K562 (cell line): ENCODE results near the gene ASF1B. TPM values are rescaled to one million over a fixed set of nuclear protein-coding genes. Genes with fewer than 3 reads are reported as not detected.

Experiments used
- BCOR ChIP-seq: fragments of 450-650 bp; IDR thresholded peaks from 2 replicates; pipeline ENCODE4 v1.6.1; 2016
- CCNT2 ChIP-seq: IDR thresholded peaks from 2 replicates; pipeline ENCODE4 v1.6.1; 2011; ENCODE audit warnings: borderline replicate concordance, low read depth, mild to moderate bottlenecking, moderate library complexity, mixed read lengths, low read length; ENCODE audit not compliant: insufficient read length; ENCODE audit errors: extremely low read depth
- CHD4 ChIP-seq: fragments of 200-600 bp; sonication (generic); IDR thresholded peaks from 3 replicates; pipeline ENCODE4 v1.6.1; 2012; ENCODE audit warnings: low read depth, mild to moderate bottlenecking, mixed read lengths, low read length, inconsistent platforms; ENCODE audit not compliant: insufficient read depth, insufficient replicate concordance, poor library complexity, severe bottlenecking
- DACH1 ChIP-seq: fragments of 450-650 bp; IDR thresholded peaks from 2 replicates; pipeline ENCODE4 v1.6.1; 2018; ENCODE audit not compliant: partially characterized antibody
- ETS1 ChIP-seq: conservative IDR thresholded peaks from 2 replicates; pipeline ENCODE4 v1.6.1; 2011; ENCODE audit warnings: low read depth, mild to moderate bottlenecking, low read length; ENCODE audit not compliant: control insufficient read depth
- FOSL1 ChIP-seq: fragments of 200-800 bp; sonication (Bioruptor generic); conservative IDR thresholded peaks from 2 replicates; pipeline ENCODE4 v1.6.1; 2016; ENCODE audit warnings: missing genetic modification characterization, missing compliant biosample characterization
- FOXA1 ChIP-seq: fragments of 450-650 bp; IDR thresholded peaks from 2 replicates; pipeline ENCODE4 v1.6.1; 2016; ENCODE audit warnings: mild to moderate bottlenecking, borderline replicate concordance
- HDAC1 ChIP-seq, 2 experiments: fragments of 450-650 bp; IDR thresholded peaks; 2 replicates each; pipeline ENCODE4 v1.6.1; 2016 to 2017; ENCODE audit warnings: inconsistent platforms in 1 of 2, mild to moderate bottlenecking in 1 of 2, moderate library complexity in 1 of 2
- HMG20A ChIP-seq: fragments of 450-650 bp; formaldehyde crosslinking; conservative IDR thresholded peaks from 2 replicates; pipeline ENCODE4 v1.4.0; 2020; ENCODE audit warnings: mild to moderate bottlenecking, mixed read lengths
- HSF4 ChIP-seq: fragments of 250-450 bp; sonication (Bioruptor Pico); IDR thresholded peaks from 2 replicates; pipeline ENCODE4 v2.1.2; 2022; ENCODE audit warnings: mild to moderate bottlenecking, moderate library complexity, borderline replicate concordance
- KDM2B ChIP-seq: fragments of 250-450 bp; sonication (Bioruptor Pico); IDR thresholded peaks from 2 replicates; pipeline ENCODE4 v1.8.0; 2021; ENCODE audit warnings: mild to moderate bottlenecking, moderate library complexity
- MIER1 ChIP-seq: fragments of 450-650 bp; IDR thresholded peaks from 2 replicates; pipeline ENCODE4 v1.6.1; 2016; ENCODE audit warnings: antibody characterized with exemption, mild to moderate bottlenecking, low read depth
- MTA1 ChIP-seq: fragments of 450-650 bp; IDR thresholded peaks from 2 replicates; pipeline ENCODE4 v1.6.1; 2017; ENCODE audit warnings: borderline replicate concordance
- NR2C2 ChIP-seq, 2 experiments: fragments of 200-800 bp in 1 of 2; sonication (Bioruptor generic) in 1 of 2; sonication (generic) in 1 of 2; formaldehyde crosslinking in 1 of 2; IDR thresholded peaks; 2 replicates each; pipeline versions ENCODE4 v1.6.1 to v1.8.0; 2016 to 2022; ENCODE audit warnings: mild to moderate bottlenecking in 1 of 2, missing compliant biosample characterization in 1 of 2, missing genetic modification characterization in 1 of 2, missing genetic modification reagents in 1 of 2
- POLR2A ChIP-seq: fragments of 450-650 bp; conservative IDR thresholded peaks from 2 replicates; pipeline ENCODE4 v1.6.1; 2016
- TCF7 ChIP-seq: sonication (generic); IDR thresholded peaks from 2 replicates; pipeline ENCODE4 v1.6.1; 2016; ENCODE audit warnings: antibody characterized with exemption, borderline replicate concordance
- U2AF1 ChIP-seq: fragments of 200-400 bp; formaldehyde crosslinking; optimal IDR thresholded peaks from 2 replicates; pipeline ENCODE3; 2017; ENCODE audit warnings: mild to moderate bottlenecking, low read depth, low read length, moderate library complexity
- VEZF1 ChIP-seq: fragments of 200-800 bp; sonication (Bioruptor generic); IDR thresholded peaks from 2 replicates; pipeline ENCODE4 v1.6.1; 2017; ENCODE audit warnings: missing genetic modification characterization, missing compliant biosample characterization
- ZBTB7A ChIP-seq: IDR thresholded peaks from 2 replicates; pipeline ENCODE4 v1.6.1; 2011; ENCODE audit warnings: low read depth, mild to moderate bottlenecking, low read length, moderate library complexity, borderline replicate concordance; ENCODE audit not compliant: control insufficient read depth
- ZNF212 ChIP-seq: fragments of 450-650 bp; formaldehyde crosslinking; IDR thresholded peaks from 2 replicates; pipeline ENCODE4 v1.4.0; 2020; ENCODE audit warnings: mild to moderate bottlenecking
- ZNF395 ChIP-seq: fragments of 200-800 bp; sonication (Bioruptor generic); IDR thresholded peaks from 2 replicates; pipeline ENCODE4 v1.6.1; 2017; ENCODE audit warnings: missing genetic modification characterization, missing compliant biosample characterization
- ZNF780A ChIP-seq: fragments of 250-450 bp; sonication (Bioruptor Pico); IDR thresholded peaks from 2 replicates; pipeline ENCODE4 v1.5.0; 2021; ENCODE audit warnings: mild to moderate bottlenecking
- ZSCAN32 ChIP-seq: fragments of 450-650 bp; formaldehyde crosslinking; IDR thresholded peaks from 2 replicates; pipeline ENCODE4 v1.4.0; 2020; ENCODE audit warnings: mild to moderate bottlenecking, moderate library complexity
- polyA plus RNA-seq, 8 experiments: library from polyadenylated mRNA; depleted of rRNA in 4 of 8; stranded (reverse) in 5 of 8; unstranded in 3 of 8; fragments of >200 nt; fragmentation: Nextera tagmentation in 2 of 8; fragmentation: Illumina TruSeq in 1 of 8; extraction: Ambion mirVana in 2 of 8; extraction: Trizol in 1 of 8; gene quantifications; 2 replicates each; pipeline versions ENCODE4 v1.2.1 to v1.2.3, GENCODE V29; 2011 to 2014; ENCODE audit warnings: inconsistent platforms in 1 of 8, missing spikeins in 1 of 8
- total RNA-seq, 7 experiments: library from RNA; depleted of rRNA in 6 of 7; stranded (reverse); fragments of >200 nt in 6 of 7; fragmentation: Illumina TruSeq in 2 of 7; extraction: Trizol in 2 of 7; gene quantifications; 2 replicates each; pipeline versions ENCODE4 v1.2.1 to v1.2.3, GENCODE V29; 2011 to 2021; ENCODE audit warnings: low replicate concordance in 1 of 7

ASF1B gene
- total and polyA plus RNA-seq, 9 of the 15 experiments (the other 6 are each of a cell fraction or from before 2014, with no cell fraction given): 6.0 to 69.4 (median 53.3) TPM

- TF ChIP-seq HDAC1 (IDR thresholded peaks at IDR 0.05) (no peak), ZNF780A (CRISPR knock-in tag) (no peak), CHD4 (no peak), HSF4 (CRISPR knock-in tag) (no peak), DACH1 (no peak), MTA1 (no peak), ZNF212 (no peak), FOXA1 (no peak), POLR2A (no peak), HMG20A (no peak), MIER1 (no peak), FOSL1 (tag) (0 out of 2 replicates have a peak, but pooled peaks have one; percentile 18), ETS1 (no peak), BCOR (0 out of 2 replicates have a peak, but pooled peaks have one; percentile 36), TCF7 (no peak), U2AF1 (no peak), ZSCAN32 (CRISPR knock-in tag) (no peak), NR2C2 (CRISPR knock-in tag; IDR thresholded peaks at IDR 0.05) (no peak), NR2C2 (tag; IDR thresholded peaks at IDR 0.05) (no peak), CCNT2 (no peak), KDM2B (CRISPR knock-in tag) (no peak), ZBTB7A (peak; percentile 13; the same call in 1 of the 2 replicates), ZNF395 (CRISPR knock-in tag) (no peak), VEZF1 (peak; percentile 99)
Observed at GRCh38 chr19:14090509-14091080, 45.8 kb downstream of the ASF1B start, which contains the start of gene SAMD1 (continued).
